Globus pallidus (tissue), 1 donor: ENCODE results near the gene EIF3M.
"Not testable (repeated sequence)": the region's sequence is repeated elsewhere in the genome, so short reads cannot be mapped to it uniquely, and the experiment has no call there.

Experiments
- DNase-seq: peaks from one replicate; pipeline ENCODE4 v3.0.0-alpha.2; 2015; ENCODE audit warnings: low spot score

EIF3M gene

DNA sequence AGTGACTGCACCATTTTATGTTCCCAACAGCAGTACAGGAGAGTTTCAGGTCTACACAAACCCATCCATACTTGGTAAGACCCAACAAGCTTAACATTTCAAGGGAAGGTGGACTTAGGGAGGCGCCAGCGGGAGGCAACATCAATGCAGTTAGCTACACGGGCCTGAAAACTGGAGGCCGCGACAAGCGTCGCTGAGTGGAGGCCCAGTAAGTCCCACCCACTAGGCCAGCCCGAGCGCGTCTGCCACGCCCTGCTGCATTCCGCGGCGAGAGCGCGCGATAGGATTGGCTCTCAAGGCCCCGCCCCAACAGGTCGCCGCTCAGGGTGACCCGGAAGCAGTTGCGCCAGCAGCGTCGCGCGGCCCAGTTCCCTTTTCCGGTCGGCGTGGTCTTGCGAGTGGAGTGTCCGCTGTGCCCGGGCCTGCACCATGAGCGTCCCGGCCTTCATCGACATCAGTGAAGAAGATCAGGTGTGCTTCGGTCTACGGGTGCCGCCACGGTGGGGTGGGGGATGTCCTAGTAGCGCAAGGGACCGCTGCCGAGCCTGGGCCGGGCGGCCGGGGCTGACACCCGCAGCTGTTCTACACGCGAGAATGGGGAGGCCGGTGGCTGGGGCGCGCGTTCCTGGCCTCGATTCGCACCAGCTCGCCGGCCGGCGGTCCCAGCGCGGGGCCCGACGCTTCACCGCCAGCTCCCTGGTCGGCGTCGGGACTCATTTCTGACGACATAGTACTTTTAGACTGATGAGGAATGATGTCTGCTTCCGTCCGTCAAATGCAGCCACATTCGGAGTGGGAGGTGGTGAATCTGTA is at the start of gene EIF3M:
Gene EIF3M, plus strand, starts transcription at position 373 of the 813 bp plus-strand sequence. Its CDS starts 57 bp downstream, at position 430.
- DNase-seq: peak; percentile 91

DNA sequence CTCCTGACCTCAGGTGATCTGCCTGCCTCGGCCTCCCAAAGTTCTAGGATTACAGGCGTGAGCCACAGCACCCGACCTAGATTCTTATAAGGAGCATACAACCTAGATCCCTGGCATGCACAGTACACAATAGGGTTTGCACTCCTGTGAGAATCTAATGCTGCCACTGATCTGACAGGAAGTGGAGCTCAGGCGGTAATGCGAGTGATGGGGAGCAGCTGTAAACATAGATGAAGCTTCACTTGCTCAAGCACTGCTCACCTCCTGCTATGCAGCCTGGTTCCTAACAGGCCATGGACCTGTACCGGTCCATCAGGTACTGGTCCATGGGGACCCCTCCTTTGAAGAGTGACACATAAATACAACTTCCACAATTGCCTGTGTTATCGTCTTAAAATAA is 44.8 kb upstream of the EIF3M start:
- no peak for DNase-seq

DNA sequence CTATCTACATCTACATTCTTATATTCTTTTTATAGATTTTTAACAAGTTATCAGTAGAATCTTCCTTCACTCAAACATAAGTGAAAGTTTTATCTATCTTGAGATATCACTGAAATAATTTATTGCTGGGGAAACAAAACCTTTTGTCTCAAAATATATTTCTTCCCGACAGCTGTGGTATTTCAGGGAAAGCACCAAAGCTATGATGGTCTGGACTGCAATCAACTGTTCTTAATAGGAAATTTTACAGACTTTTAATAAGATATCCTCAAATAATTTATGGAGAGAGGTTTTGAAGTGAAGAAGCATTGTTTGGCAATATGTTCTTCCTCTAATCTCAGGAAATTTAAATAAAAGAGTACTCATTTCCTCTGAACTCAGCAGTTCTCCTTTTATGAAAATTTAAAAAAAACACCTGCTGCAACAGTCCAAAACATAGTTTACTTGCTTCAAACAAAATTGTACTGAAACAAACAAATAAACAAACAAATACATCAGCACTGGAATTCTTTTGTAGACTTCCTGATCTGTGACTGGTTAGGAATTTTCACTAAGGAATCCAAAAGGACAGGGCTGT is 33.9 kb upstream of the EIF3M start:
- DNase-seq: no peak

DNA sequence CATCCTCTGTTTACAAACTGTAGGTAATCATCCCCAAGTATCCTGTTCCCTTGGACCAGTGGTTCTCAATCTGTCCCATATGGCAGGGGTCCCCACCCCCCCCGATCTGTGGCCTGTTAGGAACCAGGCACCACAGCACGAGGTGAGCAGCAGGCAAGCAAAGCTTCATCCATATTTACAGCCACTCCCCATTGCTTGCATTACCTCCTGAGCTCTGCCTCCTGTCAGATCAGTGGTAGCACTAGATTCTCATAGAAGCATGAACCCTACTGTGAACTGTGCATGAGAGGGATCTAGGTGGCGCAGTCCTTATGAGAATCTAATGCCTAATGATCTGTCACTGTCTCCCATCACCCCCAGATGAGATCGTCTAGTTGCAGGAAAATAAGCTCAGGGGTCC is 33.4 kb upstream of the EIF3M start:
- DNase-seq: no peak

DNA sequence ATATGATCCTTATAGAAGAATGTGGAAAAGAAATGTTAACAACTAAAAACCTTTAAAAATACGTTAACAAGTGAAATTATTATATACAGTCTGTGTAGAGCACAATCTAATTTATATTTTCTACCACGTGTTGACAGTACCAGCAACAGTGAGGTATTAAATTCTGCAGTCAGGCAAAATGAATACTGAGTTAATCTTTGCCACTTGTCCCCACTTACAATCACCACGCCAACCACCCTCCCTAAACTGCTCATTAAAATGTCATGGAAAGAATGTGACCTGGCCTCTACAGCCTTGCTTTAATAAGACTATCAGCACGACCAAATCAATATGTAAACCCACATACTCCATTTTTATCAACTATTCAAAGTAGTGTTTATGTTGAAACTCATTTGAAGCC is 28.5 kb upstream of the EIF3M start:
- no peak for DNase-seq

DNA sequence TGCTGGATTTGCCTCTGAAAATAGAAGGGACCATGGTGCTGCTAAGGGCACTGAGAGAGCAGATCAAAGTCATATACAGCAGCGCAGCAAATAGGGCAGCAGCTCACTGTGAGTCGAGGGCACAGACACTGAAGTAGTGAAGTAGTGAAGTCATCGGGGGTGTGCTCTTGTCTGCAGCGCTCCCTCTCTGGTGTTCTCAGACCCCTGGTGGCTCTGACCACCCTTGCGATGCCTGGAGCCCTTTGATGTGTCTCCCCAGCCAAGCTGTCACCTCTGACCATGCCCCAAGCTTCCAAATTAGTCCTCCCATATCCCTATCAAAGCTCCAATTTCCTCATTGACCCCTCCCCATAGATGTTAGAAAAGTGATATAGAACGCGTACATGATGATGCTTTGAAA is 27.7 kb upstream of the EIF3M start:
- DNase-seq: no peak

DNA sequence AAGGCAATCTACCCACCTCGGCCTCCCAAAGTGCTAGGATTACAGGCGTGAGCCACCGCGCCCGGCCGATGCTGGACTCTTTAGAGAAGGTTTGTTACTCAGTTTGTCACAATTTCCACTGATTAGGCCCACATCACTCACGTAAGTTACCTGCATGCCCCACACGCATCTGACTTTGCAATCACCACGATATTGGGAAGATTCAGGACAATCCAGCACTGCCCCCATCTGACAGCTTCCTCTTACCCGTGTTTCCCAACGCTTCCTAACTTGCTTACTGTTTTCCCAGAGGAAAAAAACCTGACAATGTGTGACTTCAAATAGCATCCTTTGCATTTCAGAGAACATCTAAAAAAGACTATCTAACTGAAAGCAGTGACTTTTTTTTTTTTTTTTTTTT is 21.8 kb upstream of the EIF3M start:
- DNase-seq: no peak

DNA sequence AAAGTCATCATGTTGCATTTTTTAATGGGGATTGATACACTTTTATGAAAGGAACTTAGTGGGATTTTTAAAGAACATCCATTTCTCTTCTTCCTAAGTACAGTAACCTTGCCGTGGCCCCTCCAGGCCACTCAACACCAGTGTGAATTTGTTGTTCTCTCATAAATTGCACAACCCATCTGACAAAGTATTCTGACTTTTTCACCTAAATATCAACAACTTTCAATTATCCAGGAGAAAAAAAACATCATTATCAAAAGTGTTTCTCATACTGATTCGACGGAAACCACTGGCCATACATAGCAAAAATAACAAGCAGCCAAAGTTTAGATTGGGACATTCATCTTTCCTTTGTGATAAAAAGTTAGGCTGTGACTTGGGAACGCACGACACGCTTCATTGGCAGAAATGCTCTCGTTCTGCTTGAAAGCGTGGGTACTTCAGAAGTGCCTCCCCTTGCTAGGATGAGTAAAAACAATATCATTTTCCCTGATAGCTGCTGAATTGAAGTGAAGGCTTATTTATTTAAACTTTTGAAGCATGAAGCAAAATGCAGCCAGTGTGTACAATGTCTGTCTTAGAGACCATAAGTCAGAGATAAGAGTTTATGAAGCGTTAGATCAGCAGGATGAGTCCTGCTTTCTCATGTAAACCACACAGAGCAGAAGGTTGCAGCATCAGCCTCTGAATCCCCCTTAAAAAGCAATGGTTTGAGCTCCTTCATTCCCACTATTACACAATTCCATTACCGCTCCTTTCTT is 20.6 kb upstream of the EIF3M start:
- no peak for DNase-seq

DNA sequence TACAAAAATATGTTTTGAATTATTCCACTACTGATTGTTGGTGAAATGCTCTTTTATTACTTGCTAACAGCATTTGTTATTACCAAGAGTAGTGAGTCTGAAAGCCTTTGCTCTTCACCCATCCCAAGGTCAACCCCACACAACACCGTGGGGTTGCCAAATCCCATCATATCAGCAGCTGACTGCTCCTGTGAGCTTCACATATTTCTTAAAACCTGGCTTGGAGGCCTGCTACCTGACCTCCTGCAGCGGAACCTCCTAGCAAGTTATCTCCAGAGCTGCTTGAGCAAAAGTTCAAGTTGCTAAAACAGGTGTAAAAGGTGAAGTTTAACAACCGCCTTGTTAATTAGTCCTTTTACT is 20.1 kb upstream of the EIF3M start:
- DNase-seq: no peak

DNA sequence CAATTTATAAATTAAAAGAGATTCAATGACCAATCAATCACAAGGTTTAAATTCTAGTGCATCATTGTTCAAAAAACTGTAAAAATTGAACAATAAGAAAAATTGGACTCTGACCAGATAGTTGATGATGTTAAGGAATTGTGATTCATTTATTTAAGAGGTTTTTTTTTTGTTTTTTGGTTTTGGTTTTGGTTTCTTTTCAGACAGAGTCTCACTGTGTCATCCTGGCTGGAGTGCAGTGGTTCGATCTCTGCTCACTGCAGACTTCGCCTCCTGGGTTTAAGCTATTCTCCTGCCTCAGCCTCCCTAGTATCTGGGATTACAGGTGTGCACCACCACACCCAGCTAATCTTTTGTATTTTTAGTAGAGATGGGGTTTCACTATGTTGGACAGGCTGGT is 17.1 kb upstream of the EIF3M start:
- no peak for DNase-seq

DNA sequence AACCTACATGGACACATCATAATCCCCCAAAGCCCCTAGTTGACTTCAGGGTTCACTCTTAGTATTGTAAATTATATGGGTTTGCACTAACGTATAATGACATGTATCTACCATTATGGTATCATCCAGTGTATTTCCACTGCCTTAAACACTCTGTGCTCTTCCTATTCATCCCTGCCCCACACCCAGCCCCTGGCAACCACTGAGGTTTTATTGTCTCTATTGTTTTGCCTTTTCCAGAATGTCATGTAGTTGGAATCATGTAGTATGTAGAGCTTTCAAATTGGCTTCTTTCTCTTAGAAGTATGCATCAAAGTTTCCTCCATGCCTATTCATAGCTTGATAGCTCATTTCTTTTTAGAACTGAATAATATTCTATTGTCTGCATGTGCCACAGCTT is 16.5 kb upstream of the EIF3M start:
- DNase-seq: no peak

DNA sequence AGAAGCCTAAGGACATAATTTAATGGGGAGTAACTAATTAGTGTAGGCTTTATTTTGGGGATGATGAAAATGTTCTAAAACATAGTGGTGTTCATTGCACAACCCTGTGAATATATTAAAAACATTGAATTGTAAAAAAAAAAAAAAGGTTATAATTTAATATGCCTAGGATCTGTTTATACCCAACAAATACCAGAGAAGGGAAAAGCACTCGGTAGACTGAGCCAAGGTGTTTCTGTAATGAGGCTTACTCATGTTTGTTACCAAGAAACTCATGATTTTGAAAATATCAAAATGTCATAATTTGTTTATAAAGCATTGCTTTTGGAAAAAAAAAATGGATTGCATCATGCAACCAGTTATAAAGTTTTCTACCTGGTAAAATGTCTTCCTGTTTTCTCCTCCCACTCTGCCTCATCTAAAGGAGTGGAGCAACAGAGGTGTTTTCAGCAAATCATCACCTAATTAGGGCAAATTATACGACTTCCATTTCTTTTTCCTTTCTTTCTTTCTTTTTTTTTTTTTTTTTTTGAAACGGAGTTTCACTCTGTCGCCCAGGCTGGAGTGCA is 14.2 kb upstream of the EIF3M start:
- no peak for DNase-seq

DNA sequence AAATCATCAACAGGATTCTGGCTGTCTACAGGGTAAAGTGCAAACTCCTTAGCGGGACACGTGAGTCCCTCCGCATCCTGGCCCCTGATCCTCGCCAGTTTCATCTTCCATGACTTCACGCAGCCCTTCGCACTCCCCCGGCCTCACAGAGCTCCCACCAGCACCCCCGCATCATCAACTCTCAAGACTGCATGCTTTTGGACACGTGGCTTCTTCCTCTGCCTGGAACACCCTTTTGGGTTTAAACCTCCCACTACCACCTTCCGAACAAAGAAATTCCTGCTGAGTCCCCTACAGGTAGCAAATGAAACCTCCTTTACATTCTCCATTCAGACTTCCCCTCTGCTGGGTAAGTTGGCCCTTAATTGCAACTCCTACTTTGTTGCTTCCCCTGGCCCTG is 12.6 kb upstream of the EIF3M start:
- DNase-seq: no peak

DNA sequence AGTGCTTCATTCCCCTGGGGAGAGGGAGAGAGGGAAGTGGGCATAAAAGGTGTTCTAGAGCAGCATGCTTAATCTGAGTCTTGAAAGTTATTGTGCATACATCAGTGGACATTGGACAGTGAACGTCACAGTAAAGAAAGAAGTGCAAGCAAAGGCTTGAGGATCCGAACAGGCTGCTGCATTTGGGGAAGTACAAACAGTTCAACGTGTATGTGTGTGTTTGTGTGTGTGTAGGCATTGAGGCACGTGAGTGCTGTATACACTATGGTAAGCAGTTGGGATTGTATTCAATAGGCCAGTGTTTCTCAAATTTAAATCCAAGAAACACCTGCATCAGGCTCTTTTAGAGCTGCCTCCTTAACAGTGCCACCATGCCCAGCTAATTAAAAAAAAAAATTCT is 10.4 kb upstream of the EIF3M start:
- no peak for DNase-seq

DNA sequence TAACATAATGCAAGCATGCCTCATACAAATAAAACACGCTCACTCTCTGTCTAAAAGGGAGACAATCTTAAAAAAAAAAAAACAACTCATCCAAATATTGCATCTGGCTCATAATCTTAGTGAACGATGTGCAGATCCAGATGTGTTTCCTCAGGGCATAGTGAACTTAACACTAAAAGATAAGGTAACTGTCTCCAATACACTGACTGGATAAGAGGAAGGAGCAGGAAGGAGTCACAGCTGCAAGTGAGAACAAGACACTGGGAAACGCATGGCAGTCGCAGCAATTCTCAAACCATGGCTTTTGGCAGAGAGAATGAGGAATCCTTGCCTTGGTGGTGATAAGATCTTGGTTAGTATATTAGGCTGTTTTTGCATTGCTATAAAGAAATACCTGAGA is 9.2 kb upstream of the EIF3M start:
- DNase-seq: no peak

DNA sequence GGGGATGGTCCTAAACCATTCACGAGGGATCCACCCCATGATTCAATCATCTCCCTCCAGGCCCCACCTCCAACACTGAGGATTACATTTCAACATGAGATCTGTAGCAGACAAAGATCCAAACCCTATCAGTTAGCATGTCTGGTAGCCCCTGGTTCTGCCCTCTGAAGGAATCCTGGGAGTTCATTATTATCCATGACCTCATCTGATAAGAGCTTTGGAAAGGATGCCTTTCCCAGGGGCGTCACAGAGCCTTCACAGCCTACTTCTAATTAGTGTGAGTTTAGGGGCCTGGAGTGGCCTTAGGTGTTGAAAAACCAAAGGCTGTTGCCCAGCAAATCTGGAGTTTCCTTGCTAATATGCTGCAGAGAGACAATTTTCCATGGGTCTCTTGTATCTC is 8.6 kb upstream of the EIF3M start:
- DNase-seq: no peak

DNA sequence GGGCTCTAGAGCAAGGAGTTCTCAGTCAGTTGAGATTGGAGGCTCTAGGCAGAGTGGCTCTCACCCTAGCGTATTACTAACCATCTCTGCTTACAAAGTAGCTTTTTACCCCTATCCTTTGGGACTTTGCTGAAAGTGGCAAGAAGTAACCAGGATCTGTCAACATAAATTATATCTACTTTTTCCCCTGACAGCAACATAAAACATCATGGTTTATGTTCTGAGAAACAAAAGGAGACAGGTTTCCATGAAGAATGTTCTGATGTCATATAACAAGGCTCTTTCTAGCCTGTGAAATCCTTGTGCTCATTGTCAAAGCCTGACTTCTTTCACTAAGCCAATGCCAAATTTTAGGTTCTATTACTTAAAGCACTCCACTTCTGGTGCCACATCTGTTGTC is 7.2 kb upstream of the EIF3M start:
- DNase-seq: no peak

DNA sequence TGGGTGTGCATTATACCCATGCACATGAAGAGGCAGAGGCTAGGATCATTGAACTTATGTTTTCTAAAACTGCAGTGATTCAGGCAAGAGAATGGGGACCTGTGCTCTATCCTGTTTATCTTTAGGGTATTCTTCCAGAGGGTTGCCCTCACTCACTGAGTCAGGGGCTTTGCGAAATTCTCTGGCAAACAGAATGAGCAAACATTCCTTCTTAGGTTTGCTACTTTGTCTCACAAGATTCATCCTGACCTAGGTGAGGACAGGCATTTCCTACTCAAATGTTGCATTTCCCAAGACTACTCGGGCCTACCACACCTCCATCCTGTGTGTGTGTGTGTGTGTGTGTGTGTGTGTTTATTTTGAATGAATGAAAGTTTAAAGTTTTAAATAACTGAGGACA is 2.7 kb upstream of the EIF3M start:
- DNase-seq: no peak

DNA sequence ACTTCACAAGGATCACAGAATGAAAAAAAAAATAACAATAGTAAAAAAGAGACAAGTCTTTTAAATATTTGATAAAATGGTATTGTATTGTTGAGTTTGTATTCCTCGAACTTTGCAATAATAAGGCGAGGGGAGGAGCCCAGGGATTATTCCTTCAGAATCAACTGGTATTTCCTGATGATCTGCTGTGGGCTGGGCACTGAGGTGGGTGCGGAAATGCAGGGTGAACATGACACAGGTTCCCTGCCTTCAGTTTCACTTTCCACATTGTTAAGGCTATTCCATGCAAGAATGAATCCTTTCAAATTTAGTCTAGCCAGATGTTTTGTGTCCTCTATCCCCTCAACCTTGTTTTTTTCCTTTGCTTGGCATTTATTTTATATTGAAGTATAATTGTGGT is 2.1 kb upstream of the EIF3M start:
- no peak for DNase-seq

DNA sequence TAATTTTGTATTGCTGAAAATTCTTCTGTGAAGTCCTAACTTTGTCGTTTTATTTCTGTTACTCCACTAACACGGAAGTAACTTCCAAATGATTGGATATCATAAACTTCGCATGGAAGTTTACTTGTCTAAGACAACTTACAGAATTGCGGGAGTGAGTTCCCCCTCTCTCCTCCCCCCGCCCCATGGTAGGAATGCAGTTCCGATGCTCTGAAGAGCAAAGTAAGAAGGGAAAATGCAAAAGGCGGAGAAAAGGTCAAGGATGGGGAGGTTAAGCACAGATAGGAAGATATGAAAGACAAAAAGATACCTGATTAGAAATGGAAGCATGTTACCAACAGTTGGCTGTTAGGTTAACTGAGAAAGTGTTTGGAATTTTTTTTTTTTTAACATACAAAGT is 1.3 kb downstream of the EIF3M start:
- no peak for DNase-seq

DNA sequence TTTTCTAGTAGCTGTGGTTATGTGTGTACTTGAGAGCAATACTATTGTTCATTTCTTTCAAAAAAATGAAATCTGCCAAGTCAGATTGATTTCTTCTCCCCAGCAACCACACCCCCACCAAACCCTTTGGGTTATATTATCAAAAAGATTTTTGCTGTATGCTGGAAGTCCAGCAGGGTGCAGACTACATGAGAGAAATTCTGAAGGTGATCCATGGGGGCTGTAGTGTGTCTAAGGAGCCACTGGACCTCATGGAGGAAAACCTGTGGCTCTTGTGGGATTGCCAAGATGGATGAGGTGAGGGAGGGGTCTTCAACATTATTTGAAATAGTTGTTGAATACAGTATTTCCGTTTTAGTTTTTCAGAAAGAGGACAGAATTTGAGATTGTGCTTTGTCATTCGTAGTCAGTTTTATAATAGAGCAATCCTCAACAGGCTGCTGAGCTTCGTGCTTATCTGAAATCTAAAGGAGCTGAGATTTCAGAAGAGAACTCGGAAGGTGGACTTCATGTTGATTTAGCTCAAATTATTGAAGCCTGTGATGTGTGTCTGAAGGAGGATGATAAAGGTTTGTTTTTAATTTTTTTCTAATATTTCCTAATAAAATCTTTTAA is 3.1 kb downstream of the EIF3M start:
- DNase-seq: no peak

DNA sequence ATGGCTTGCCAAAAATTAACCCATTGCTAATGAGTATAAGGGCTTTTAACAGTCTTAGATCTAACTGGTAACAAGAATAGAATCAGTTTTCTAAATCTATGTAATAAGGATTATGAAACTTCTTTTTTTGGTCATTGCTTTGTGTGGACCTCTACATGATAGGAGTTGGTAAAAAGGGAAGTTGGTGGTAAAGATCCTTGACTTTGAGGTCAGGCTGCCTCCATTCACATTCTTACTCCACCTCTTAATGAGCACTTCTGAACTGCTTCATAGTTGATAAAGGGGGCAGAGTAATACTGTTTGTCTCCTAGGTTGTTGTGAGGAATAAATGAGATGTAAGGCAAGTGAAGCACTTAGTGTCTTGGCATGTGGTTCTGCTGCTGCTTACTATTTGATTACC is 10.6 kb downstream of the EIF3M start:
- no peak for DNase-seq

DNA sequence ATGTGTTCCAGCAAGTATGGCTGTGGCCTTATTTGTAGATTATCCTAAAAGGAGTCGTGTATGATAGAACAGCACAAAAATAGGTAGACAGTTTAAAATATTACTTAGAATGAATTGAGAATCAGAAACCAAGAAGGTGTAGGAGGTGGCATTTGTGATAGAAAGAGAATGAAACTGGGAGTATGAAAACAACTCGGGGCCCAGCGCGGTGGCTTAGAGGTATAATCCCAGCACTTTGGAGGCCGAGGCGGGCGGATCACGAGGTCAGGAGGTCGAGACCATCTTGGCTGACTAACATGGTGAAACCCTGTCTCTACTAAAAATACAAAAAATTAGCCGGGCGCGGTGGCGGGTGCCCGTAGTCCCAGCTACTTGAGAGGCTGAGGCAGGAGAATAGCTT is 12.5 kb downstream of the EIF3M start:
- not testable (repeated sequence) for DNase-seq
